Mucosa of gallbladder (tissue), 1 donor: ENCODE results near the gene RBM17. TPM values are rescaled to one million over a fixed set of nuclear protein-coding genes. Genes with fewer than 3 reads are reported as not detected.
"Not testable (repeated sequence)": the region's sequence is repeated elsewhere in the genome, so short reads cannot be mapped to it uniquely, and the experiment has no call there.

Experiments
- DNase-seq: peaks from one replicate; pipeline ENCODE4 v3.0.0-alpha.2; 2020; ENCODE audit warnings: low spot score
- total RNA-seq: library from RNA; stranded (reverse); gene quantifications from one replicate; pipeline ENCODE4 v1.2.1, GENCODE V29; 2021
- donor health status: DM: no; HTN: no; CAD: no.

The RBM17 gene
- total RNA-seq, 1 donor from 2014 or later, result 65.5 TPM

- DNase-seq, result no peak
Observed at GRCh38 chr10:6056411-6057135, 32.3 kb upstream of the RBM17 start.

- DNase-seq, result no peak
Observed at GRCh38 chr10:6058682-6059475, 30.0 kb upstream of the RBM17 start.

- DNase-seq, result no peak
Observed at GRCh38 chr10:6059506-6059905, 29.3 kb upstream of the RBM17 start.

GRCh38 chr10:6061056-6061455 lies 27.8 kb upstream of the RBM17 start:
- no peak for DNase-seq

- no peak for DNase-seq
Observed at GRCh38 chr10:6062101-6062771, 26.6 kb upstream of the RBM17 start, which contains the start of gene IL2RA. IL2RA (minus strand) TSS chr10:6062367; CDS start chr10:6062151, 216 bp downstream.

- no peak for DNase-seq
Observed at GRCh38 chr10:6064119-6064518, 24.7 kb upstream of the RBM17 start.

- not testable (repeated sequence) for DNase-seq
Observed at GRCh38 chr10:6064726-6065125, 24.1 kb upstream of the RBM17 start.

GRCh38 chr10:6065406-6065805 lies 23.4 kb upstream of the RBM17 start:
- DNase-seq, result no peak

GRCh38 chr10:6065835-6066234 lies 23.0 kb upstream of the RBM17 start:
- no peak for DNase-seq

- no peak for DNase-seq
Observed at GRCh38 chr10:6067457-6067856, 21.4 kb upstream of the RBM17 start.

- no peak for DNase-seq
Observed at GRCh38 chr10:6068006-6068405, 20.8 kb upstream of the RBM17 start.

GRCh38 chr10:6068422-6068821 lies 20.4 kb upstream of the RBM17 start:
- DNase-seq, result no peak

- no peak for DNase-seq
Observed at GRCh38 chr10:6069081-6069931, 19.5 kb upstream of the RBM17 start.

- no peak for DNase-seq
Observed at GRCh38 chr10:6070660-6071059, 18.2 kb upstream of the RBM17 start.

GRCh38 chr10:6071181-6072175 lies 17.4 kb upstream of the RBM17 start:
- no peak for DNase-seq

- no peak for DNase-seq
Observed at GRCh38 chr10:6072215-6072934, 16.5 kb upstream of the RBM17 start.

- no peak for DNase-seq
Observed at GRCh38 chr10:6074489-6075301, 14.1 kb upstream of the RBM17 start.

GRCh38 chr10:6077071-6077675 lies 11.7 kb upstream of the RBM17 start:
- no peak for DNase-seq
